ENCODE data around the gene MARK3.
"Not testable (repeated sequence)": the region's sequence is repeated elsewhere in the genome, so short reads cannot be mapped to it uniquely, and the experiment has no call there.

The MARK3 gene

GRCh38 chr14:103385152-103385928 is at the start of gene MARK3:
Gene MARK3, plus strand, starts transcription at chr14:103385415. Its CDS starts 615 bp downstream, at chr14:103386030.
- FAIRE-seq, result peak; percentile 80

GRCh38 chr14:103336191-103336590 is 49.0 kb upstream of the MARK3 start:
- FAIRE-seq, result no peak

GRCh38 chr14:103337794-103338193 is 47.4 kb upstream of the MARK3 start:
- FAIRE-seq, result no peak

GRCh38 chr14:103339561-103339960 is 45.7 kb upstream of the MARK3 start:
- FAIRE-seq, result no peak

- no peak for FAIRE-seq
Observed at GRCh38 chr14:103340480-103341212, 44.6 kb upstream of the MARK3 start.

GRCh38 chr14:103341250-103342129 is 43.7 kb upstream of the MARK3 start:
- no peak for FAIRE-seq

GRCh38 chr14:103343164-103343879 is 41.9 kb upstream of the MARK3 start:
- no peak for FAIRE-seq

- FAIRE-seq, result no peak
Observed at GRCh38 chr14:103343905-103344797, 41.1 kb upstream of the MARK3 start.

- no peak for FAIRE-seq
Observed at GRCh38 chr14:103346286-103346685, 38.9 kb upstream of the MARK3 start.

- no peak for FAIRE-seq
Observed at GRCh38 chr14:103347091-103347815, 38.0 kb upstream of the MARK3 start.

- FAIRE-seq, result no peak
Observed at GRCh38 chr14:103348154-103348553, 37.1 kb upstream of the MARK3 start.

- no peak for FAIRE-seq
Observed at GRCh38 chr14:103349982-103350381, 35.2 kb upstream of the MARK3 start.

GRCh38 chr14:103353362-103353761 is 31.9 kb upstream of the MARK3 start:
- FAIRE-seq, result no peak

- no peak for FAIRE-seq
Observed at GRCh38 chr14:103354141-103354540, 31.1 kb upstream of the MARK3 start.

- FAIRE-seq, result no peak
Observed at GRCh38 chr14:103356024-103356682, 29.1 kb upstream of the MARK3 start.

GRCh38 chr14:103357552-103357951 is 27.7 kb upstream of the MARK3 start:
- FAIRE-seq, result not testable (repeated sequence)

- FAIRE-seq, result no peak
Observed at GRCh38 chr14:103360548-103360947, 24.7 kb upstream of the MARK3 start.

GRCh38 chr14:103361867-103362266 is 23.3 kb upstream of the MARK3 start:
- FAIRE-seq, result no peak

- FAIRE-seq, result no peak
Observed at GRCh38 chr14:103362780-103363179, 22.4 kb upstream of the MARK3 start.

- no peak for FAIRE-seq
Observed at GRCh38 chr14:103366741-103367140, 18.5 kb upstream of the MARK3 start.

Measured in A204.1 (cell line).